ENCODE measurements around the gene PLEKHD1.
"Not testable (repeated sequence)": the region's sequence is repeated elsewhere in the genome, so short reads cannot be mapped to it uniquely, and the experiment has no call there.

The PLEKHD1 gene

DNA sequence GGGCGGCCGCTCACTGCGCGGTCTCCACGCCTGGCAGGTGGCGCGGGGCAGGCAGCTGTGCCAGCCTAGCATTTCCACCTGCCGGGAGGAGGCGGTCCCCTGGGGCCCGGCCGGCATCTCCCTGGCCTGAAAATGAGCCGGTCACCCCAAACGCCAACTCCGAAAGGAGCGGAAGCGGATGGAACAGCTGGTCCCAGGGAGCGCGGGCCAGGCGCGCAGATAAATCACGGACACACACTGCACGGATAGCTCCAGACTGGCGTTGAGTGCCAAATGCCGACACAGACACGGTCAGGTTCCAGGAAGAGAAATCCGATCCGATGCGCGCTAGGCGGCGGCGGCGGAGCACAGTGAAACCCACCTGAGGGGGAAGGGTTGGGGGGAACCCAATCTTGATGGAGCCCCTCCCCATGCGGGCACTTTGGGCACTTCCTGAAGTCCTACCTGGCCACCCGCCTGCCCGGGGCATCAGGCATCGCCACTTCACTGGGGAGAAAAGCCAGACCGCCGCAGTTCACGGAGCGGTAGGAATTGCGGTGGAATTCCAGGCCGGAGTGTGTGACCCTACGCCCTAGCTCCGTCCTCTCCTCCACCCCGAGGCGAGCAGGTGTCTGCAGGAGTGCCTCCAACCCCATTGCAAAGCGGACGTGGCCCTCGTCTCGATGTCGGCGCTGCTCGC, 624 bp upstream of the PLEKHD1 start:
- no peak for DNase-seq

DNA sequence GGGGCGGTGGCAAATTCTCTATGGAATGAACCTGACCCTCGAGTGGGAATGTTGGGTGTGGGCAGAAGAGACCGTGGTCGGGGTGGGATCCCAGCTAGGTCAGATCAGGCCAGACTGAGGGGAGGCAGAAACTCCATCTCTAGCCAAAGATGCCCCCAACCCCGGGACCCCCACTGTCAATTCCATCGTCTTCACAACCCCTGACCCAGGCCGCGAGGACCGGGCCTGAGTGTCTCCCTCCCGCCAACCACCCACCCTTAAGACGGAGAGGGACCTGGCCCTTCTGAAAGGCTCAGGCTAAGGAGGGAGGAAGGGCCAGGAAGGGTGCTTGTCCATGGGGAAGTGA, 760 bp downstream of the PLEKHD1 start:
- DNase-seq: no peak

DNA sequence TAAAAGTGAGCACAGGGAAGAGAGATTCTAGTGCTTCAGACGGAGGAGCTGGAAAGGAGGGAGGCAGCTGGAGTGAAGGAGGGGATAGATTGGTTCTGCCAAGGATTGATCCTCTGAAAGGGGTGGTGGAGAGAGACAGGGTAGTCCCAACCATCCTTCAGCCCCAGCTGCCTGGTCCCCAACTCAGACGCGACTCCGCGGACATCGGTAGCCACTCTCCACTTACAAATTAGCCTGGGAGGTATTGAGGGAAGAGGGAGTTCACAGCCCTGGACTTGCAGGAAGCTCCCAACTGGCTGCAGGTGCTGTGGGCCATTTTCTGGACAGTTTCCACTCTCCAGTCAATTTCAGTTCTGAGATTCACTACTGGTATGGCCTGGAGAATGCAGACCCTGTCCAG, 1.2 kb downstream of the PLEKHD1 start:
- no peak for DNase-seq

DNA sequence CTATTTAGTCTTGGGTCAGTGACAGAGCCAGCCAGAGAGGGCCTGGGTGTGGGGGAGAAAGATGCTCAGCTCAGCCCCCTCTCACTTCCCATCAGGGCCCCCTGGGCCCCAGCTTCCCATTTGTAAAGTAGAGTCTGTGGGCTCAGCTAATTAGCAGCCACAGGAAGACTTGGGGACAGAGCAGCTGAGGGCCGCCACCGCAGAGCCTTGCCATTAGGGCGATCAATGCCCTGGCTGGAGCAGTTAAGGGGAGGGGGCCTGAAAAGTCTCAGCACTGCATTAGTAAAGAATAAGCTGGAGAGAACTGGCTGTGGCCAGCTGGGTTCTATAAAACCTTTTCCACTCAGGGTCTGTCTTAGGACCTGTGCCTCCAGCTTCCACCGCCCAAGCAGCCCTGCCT, 2.7 kb downstream of the PLEKHD1 start:
- no peak for DNase-seq

DNA sequence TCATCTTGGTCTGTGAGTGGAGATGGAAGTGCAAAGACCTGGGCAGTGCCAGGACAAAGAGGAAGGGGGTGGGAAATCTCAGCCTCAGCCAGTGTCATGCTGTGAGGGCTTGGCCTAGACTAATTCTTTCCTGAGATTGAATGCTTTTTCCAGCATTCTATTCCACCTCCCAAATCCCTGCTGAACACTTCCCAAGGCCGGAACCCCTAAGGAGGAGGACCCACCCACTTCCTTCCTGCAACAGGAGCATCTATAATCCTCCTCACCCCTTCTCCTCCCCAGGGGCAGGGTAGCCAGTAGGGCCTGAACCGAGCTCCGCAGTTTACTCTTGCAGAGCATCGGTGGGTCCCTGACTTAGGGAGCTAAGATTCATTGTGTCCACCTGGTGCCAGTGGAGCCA, 3.2 kb downstream of the PLEKHD1 start:
- no peak for DNase-seq

DNA sequence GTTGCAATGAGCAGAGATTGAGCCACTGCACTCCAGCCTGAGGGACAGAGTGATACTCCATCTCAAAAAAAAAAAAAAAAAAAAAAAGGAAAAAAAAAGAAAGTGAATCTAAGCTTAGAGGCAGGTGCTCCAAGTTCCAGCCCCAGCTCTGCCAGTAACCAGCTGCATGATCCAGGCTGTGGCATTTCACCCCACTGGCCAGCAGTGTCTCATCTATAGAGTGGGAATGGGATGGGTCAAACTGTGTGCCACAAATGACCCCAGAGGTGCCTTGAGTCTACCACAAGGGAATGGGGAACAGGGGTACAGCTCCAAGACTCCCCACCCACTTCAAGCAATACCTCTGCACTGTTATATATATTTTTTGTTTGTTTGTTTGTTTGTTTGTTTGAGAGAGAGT, 5.0 kb downstream of the PLEKHD1 start:
- DNase-seq: no peak

DNA sequence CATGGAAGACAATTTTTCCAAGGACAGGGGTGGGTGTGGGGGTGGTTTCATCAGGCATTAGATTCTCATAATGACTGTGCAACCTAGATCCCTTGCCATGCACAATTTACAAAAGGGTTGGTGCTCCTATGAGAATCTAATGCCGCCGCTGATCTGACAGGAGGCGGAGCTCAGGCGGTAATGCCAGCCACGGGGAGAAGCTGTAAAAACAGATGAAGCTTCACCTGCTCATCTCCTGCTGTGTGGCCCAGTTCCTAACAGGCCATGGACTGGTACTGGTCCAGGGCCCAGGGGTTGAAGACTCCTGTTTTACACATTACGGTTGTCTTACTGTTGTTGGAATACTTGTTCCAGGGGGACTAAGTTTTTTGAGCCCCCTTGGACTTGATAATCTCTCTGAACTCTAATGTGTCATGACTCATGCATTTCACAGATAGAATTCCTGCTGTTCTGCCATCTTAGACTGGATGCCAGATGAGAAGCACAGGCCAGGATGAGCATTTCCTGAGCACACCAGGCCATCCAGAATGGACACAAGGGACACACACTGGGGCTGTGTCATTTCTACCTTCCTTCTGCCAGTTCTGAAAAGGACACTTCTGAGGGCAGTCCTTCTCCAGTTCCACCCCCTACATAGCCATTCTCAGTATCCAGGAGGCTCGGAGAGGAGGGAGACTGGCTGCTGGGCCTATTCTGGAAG, 5.8 kb downstream of the PLEKHD1 start:
- DNase-seq: no peak

DNA sequence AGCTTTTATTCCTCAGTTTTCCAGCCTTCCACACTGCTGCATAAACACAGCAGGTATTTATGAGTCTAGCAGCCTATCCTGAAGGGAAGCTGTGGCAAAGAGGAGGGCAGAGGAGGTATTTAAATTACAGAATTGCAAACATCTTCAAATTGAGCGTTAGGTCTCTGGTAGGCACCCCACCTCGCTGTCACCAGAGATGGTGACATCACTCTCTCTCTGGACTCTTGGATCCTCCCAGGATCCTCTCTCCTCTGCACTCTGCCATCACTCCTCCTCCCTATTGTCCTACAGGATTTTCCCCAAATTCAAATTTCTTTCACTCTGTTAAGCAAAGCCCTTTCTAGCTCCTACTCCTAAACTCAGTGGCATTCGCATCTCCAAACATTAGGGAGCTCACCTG, 6.7 kb downstream of the PLEKHD1 start:
- no peak for DNase-seq

DNA sequence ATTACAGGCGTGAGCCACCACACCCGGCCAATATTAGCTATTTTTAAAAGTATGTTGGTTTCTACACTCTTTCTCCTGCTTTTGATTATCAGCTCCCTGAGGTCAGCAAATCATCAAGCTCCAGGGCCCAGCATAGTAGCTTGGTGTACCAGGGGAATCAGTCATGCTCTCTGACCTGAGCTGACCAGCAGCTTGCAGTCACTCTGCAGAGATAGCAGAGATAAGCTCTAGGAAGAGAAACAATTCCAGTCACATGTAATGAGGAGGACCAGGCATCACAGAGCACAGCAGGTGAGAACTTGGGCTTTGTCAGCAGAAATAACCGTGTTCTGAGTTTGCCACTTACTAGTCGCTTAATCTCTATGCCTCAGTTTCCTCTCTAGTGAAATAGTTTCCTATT, 8.5 kb downstream of the PLEKHD1 start:
- DNase-seq: no peak

DNA sequence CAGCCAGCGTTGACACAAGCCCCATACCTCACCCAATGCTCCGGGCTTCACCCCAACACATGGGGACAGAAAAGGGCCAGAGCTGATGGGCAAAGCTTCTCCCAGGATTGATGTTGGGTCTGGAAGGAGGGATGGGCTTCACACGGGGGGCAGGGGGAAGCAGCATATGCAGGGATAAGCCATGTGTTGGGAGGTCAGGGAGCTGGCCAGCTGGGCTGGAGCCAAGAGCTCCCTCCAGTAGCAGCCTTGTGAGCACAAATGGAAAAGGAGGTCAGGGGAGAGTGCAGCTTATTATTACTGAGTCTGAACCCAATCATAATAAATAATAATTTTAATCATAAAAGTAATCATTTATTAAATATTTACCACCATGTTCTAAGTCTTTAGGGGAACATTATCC, 9.3 kb downstream of the PLEKHD1 start:
- no peak for DNase-seq

DNA sequence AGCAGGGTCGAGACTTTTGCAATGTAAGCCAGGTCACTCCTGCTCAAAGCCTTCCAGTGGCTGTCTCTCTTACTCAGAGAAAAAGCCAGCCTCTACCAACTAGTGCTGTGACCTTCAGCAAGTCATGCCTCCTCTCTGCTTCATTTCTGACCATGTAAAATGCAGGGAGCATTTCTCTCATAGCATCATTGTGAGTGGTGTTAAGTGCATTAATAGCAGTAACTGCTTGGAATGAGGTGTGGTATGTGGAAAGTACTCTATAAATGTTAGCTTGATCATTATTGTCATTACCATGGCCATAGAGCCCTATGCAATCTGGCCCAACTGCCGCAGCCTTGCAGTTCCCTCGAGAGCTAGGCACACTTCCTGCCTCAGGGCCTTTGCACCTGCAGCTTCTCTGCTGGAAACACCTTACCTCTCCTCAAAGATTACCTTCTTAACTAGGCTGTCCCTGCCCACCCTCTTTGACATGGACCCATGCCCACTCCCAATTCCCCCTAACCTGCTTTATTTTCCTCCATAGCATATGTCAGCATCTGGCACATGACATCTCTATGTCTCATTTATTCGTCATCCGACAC, 10.9 kb downstream of the PLEKHD1 start:
- no peak for DNase-seq

DNA sequence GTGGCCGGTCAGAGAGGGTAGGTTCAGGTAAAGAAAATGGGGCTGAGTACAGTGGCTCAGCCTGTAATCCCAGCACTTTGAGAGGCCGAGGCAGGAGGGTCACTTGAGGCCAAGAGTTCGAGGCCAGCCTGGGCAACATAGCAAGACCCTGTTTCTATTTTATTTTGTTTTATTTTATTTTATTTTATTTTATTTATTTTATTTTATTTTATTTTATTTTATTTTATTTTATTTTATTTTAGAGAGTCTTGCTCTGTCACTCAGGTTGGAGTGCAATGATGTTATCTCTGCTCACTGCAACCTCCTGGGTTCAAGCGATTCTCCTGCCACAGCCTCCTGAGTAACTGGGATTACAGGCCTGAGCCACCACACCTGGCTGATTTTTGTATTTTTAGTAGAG, 13.3 kb downstream of the PLEKHD1 start:
- not testable (repeated sequence) for DNase-seq

DNA sequence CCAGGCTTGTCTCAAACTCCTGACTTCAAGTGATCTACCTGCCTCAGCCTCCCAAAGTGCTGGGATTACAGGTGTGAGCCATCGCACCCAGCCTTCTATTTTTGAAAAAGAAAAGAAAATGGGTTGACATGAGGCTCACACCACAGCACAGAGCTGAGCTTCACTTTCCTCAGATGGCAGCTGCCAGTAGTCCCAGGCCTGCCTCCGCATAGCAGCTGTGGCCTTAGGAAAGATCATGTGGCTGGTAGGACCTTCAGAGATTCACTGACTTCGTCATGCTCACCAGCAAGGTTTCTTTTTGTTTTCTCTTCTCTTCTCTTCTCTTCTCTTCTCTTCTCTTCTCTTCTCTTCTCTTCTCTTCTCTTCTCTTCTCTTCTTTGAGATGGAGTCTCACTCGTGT, 13.8 kb downstream of the PLEKHD1 start:
- not testable (repeated sequence) for DNase-seq

DNA sequence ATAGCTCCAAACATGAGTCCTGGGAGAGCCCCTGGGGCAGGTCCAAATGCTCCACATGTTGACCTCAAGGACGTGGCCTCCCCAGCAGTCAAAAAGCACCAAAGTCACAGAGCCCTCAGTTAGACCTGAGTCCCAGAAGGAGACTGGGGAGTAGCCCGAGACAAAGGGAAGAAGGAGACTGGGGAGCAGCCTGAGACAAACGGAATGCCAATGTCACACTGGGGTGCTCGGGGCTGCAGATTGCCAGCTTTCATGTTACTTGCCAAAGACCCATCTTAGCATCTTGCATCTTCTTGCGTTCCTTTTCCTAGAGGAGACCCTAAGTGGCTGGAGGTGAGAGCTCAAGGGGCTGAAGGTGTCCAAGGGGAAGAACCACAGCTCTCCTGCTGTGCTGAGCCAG, 14.9 kb downstream of the PLEKHD1 start:
- DNase-seq: no peak

DNA sequence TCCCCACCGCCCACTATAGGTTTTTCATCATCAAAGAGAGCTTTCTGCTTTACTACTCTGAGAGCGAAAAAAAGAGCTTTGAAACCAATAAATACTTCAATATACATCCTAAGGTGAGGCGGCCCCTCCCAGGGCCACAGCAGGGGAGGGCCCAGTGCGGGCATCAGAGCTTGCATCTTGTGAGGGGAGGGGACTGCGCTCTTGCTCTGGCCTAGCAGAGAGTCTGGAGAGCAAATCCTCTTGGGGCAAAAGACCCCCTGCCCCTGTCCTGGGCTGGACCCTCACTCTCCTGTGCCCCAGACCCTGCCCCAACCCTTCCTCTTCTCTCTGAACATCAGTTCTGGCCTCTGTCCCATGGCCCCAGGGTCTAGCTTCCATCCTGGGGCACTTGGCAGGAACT, 15.6 kb downstream of the PLEKHD1 start:
- DNase-seq: no peak

DNA sequence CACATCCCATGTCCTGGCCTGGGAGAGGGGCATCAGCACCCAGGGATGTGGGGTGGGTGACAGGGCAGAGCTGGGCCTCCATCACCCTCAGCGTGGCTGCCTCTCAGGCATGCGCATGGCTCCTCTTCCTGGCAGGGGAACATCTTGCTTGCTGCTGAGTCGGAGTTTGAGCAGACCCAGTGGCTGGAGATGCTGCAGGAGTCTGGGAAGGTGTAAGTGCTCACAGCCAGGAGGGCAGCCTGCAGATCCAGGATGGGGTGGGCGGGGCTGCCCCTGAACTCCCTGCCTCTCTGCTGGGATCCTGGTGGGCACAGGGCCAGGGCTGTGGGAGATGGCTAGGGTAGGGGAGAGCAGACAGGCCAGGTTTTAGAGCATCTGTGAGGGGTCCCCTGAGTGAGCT, 16.2 kb downstream of the PLEKHD1 start:
- DNase-seq: no peak

DNA sequence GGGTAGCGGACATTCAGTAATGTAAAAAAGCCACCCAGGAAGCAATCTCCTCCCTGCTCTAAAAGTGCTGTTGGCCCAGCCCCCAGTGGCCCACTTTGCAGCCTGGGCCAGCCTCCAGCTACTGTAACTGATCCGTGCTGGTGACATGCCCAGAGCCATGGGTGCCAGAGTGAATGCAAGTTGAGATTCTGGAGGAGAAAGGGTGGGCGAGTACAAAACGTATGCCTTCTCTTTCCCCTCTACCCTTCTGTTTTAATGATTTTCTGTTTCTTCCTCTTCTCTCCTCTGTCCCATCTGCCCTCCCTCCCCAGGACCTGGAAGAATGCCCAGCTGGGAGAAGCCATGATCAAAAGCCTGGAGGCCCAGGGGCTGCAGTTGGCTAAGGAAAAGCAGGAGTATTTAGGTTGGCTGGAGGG, 16.9 kb downstream of the PLEKHD1 start:
- no peak for DNase-seq

DNA sequence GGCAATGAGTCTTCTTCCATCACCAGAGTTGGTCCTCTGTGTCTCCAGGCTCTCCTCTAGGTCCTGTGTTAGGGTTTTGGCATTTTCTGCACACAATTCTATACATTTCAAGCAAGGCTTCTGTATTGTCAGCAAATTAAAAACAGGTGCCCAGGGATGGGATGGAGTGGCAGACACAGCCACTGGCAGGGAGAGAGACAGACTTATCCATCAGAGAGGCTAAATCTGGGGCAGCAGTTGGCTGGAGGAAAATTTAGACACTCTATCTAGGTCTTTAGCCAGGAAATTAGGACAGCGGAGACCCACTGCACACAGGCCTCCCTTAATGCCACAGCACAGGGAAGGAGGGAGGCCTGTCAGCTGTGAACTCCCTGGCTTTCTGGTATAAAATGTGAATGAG, 20.2 kb downstream of the PLEKHD1 start:
- DNase-seq: no peak

DNA sequence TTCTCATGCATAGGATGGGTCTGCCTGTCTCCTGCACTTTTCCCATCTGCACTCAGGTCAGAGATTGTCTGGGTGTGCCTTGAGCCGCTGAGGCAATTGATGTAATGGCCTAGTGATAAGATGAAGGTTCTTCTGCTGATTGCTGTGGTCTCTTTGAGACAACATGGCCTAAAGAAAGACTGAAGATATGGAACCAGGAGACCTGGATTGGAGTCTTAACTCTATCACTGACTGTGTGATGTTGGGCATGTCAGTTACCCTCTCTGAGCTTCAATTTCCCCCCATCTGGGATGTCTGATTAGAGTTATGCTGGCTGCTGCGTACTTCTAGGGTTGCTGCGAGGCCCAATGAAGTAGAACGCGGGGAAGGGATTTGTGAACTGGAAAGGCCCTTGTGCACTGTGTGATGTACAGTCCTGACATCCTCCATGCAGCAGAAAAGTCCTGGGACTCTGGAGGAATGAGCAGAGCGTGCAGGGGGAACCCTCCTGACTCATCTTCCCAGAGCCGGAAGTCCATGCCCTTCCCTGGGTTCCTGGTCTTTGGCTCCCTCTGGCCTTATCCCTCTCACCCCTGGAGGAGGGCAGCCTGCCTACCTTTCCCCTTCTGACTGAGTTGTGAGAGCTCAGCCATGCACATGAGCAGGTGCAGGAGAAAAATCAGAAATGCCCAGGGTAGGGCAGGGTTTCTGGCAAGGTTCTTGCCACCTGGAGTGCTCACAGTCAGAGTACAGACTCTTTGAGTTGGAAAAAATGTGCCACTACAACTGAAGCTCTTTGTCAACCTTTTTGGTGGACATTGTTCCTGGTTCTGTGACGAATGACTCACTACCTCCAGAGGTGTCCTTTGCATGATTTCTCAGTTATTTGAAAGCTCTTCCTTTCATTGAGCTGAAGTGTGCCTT, 21.1 kb downstream of the PLEKHD1 start:
- no peak for DNase-seq

DNA sequence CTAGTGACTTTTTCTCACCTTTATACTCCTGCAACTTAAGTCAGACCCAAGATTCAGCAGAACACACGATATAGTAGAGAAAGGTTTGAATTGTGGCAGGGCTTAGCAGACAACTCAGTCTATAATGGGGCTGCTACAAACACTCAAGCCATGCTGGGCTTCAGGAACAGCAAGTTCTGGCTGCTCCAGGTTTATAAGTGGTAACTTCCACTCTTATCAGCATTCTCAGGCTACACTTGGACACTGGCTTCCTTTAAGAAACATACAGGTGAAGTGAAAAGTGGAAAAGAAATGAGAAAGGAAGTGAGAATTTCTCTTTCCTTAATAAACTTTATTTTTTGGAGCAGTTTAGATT, 21.7 kb downstream of the PLEKHD1 start:
- DNase-seq: no peak

DNA sequence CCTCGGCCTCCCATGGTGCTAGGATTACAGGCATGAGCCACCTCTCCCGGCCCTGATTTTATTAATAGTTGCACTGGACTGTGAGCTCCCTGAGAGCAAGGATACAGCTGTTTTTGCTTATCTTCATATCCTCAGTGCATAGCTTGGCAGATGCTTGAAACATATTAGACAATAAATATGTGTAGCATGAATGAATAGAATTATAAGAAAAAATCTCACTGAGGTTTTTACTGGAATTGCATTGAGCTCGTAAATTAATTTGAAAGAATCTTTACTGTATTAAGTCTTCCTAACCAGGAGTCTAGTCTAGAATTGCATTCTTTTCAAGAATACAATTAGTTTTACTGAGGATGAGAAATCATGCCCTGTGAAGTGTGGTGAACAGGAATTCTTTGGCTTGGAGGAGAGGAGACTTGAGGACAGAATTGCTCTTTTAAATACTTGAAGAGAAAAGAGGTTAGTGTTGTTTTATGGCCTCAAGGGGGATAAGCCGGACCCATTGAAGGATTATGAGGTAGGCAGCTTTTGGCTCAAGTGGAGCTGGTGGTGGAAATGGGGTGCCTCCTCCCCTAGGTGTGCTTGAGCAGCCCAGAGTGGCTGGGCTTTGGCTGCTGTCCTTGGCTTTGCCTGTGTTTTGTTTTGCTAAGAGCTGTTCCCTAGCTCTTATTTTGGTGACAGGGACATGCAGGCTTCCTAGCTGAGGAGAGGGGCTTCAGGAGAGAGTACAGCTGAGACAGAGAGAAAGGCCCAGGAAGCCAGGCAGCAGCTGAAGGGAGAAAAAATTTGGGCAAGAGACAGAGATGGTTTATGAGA, 34.0 kb downstream of the PLEKHD1 start:
- no peak for DNase-seq

DNA sequence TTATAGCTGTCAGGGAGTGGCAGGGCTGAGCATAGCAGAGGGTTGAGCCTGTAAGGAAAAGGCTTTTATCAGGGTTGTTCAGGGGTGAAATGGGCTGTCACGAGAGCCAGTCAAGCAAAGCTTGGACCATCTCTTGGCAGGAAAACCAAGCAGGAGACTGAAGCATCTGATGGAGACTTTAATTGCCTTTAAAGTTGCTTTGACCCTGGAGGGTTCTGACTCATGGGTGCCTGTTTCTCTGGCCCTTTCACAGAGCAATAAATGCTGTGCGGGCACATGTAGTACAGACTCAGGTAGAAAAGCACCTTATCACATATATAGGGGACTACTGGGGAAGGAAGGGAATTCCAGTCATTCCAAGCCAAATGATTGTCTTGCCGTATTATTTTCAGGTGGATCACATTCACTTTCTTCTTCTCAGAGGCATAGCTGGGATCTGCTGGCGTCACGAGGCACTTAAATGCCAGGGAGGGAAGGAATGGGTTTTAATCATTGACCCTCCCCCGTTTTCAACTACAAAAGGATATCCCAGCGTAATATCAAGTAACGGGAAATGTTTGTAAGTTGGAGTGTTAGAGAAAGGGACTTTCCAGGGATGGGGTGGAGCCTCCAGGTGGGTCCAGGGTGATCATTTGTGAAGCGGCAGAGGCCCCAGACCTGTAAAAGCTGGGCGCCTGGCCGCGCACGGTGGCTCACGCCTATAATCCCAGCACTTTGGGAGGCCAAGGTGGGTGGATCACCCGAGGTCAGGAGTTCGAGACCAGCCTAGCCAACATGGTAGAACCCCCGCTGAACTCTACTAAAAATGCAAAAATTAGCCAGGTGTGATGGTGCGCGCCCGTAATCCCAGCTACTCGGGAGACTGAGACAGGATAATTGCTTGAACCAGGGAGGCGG, 34.9 kb downstream of the PLEKHD1 start:
- DNase-seq: no peak

Data from Kasumi-1 (cell line).